Caco-2 (cell line): ENCODE measurements around the gene CHDH. TPM values are rescaled to one million over a fixed set of nuclear protein-coding genes. Genes with fewer than 3 reads are reported as not detected.

Source experiments
- BruUV-seq: library from RNA; stranded (reverse); fragments of 400-500 nt; replicated peaks from 2 replicates; lab custom pipeline; 2021; lab: Mats Ljungman, UMichigan
- CTCF ChIA-PET: fragments of 300-600 bp; sonication (Branson Sonifier 250); formaldehyde crosslinking; loops from one replicate; lab custom pipeline; 2022; ENCODE audit warnings: antibody characterized with exemption; lab: Charles Lee
- POLR2A ChIA-PET: fragments of 300-600 bp; sonication (Branson Sonifier 250); formaldehyde crosslinking; loops from one replicate; lab custom pipeline; 2022; ENCODE audit warnings: antibody characterized with exemption; lab: Charles Lee
- DNase-seq, 2 experiments: peaks; one replicate each; pipeline versions ENCODE4 v3.0.0 to v3.0.0-alpha.2; 2020 to 2022
- H3K27me3 ChIP-seq: replicated peaks from 2 replicates; pipeline ENCODE4 v1.6.0; 2011; ENCODE audit warnings: low read length; ENCODE audit not compliant: control insufficient read depth, insufficient read depth
- H3K36me3 ChIP-seq: 2 replicates; pipeline ENCODE4 v1.5.1; 2011; ENCODE audit warnings: low read length; ENCODE audit not compliant: control insufficient read depth, insufficient read depth
- H3K4me1 ChIP-seq: fragments of 250-450 bp; sonication (Bioruptor Pico); 2 replicates; pipeline ENCODE4 v1.5.1; 2020; ENCODE audit warnings: mild to moderate bottlenecking
- H3K4me3 ChIP-seq: 2 replicates; pipeline ENCODE4 v1.5.1; 2011; ENCODE audit warnings: low read depth, mild to moderate bottlenecking, control low read depth, low read length
- H3K9me3 ChIP-seq: fragments of 250-450 bp; sonication (Bioruptor Pico); 2 replicates; pipeline ENCODE4 v1.5.1; 2020; ENCODE audit warnings: mild to moderate bottlenecking, moderate library complexity
- H3K27ac Mint-ChIP-seq: one replicate; pipeline ENCODE4 v1.8.0; 2022; ENCODE audit warnings: mixed read lengths; ENCODE audit not compliant: unreplicated experiment
- H3K27me3 Mint-ChIP-seq: one replicate; pipeline ENCODE4 v1.8.0; 2022; ENCODE audit warnings: mixed read lengths; ENCODE audit not compliant: insufficient read depth, unreplicated experiment
- H3K36me3 Mint-ChIP-seq: one replicate; pipeline ENCODE4 v1.8.0; 2022; ENCODE audit warnings: mild to moderate bottlenecking, mixed read lengths; ENCODE audit not compliant: insufficient read depth, unreplicated experiment
- H3K4me1 Mint-ChIP-seq: one replicate; pipeline ENCODE4 v1.8.0; 2022; ENCODE audit warnings: low read depth, mixed read lengths; ENCODE audit not compliant: unreplicated experiment
- H3K4me3 Mint-ChIP-seq: one replicate; pipeline ENCODE4 v1.8.0; 2022; ENCODE audit warnings: mild to moderate bottlenecking, moderate library complexity, mixed read lengths; ENCODE audit not compliant: unreplicated experiment
- H3K9me3 Mint-ChIP-seq: one replicate; pipeline ENCODE4 v1.8.0; 2022; ENCODE audit warnings: mixed read lengths; ENCODE audit not compliant: unreplicated experiment
- intact Hi-C: fragments of 100-400 bp; cut with micrococcal nuclease; formaldehyde crosslinking; loops from one replicate; pipeline ENCODE4 v1.10.0; 2022; ENCODE audit not compliant: unreplicated experiment
- total RNA-seq: library from RNA; stranded (reverse); gene quantifications from 2 replicates; pipeline ENCODE4 v1.2.3, GENCODE V29; 2022
- TF ChIP-seq, protein P1 (sequence below), 2 experiments: fragments of 200-600 bp in 1 of 2; IDR thresholded peaks; 1 replicate in 1 of 2; 2 replicates in 1 of 2; pipeline versions ENCODE4 v1.5.1 to v1.8.0; 2011 to 2022; ENCODE audit warnings: antibody characterized with exemption in 1 of 2, control low read depth in 1 of 2, inconsistent platforms in 1 of 2, low read depth in 1 of 2, low read length in 1 of 2, mild to moderate bottlenecking in 1 of 2, moderate library complexity in 1 of 2; ENCODE audit not compliant: insufficient read depth in 1 of 2, severe bottlenecking in 1 of 2, unreplicated experiment in 1 of 2

Gene CHDH
- total RNA-seq, 1 experiment from 2014 or later, result 32.4 TPM

DNA sequence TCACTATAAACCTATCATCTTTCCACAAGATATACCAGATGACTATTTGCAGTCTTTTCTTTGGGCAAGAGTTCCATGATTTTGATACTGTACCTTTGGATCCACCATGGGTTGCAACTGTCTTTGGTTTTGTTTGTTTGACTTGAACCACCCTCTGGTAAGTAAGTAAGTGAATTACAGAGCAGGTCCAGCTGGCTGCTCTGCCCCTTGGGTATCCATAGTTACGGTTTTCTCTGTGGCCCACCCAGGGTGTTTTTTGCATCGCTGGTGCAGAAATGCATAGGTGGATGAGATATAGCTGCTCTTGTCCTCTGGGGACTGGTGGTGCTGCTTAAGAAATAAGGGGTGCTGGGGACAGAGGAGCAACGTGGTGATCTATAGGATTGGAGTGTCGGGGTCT is 33.8 kb downstream of the CHDH start:
- no peak overlapping the region for H3K4me3 Mint-ChIP-seq
- ChIA-PET POLR2A (no interaction called here), CTCF (no interaction called here)
- Histone ChIP-seq H3K9me3 (no peaks in the 10 kb centered on the region), H3K27me3 (no peaks in the 10 kb centered on the region), H3K4me1 (no peaks in the 10 kb centered on the region), H3K4me3 (no peak overlapping the region), H3K36me3 (peaks cover 4% of the 10 kb centered on the region; the same call in 1 of the 2 replicates)
- H3K27ac Mint-ChIP-seq, result no peak overlapping the region
- H3K9me3 Mint-ChIP-seq, result no peaks in the 10 kb centered on the region
- H3K27me3 Mint-ChIP-seq, result no peaks in the 10 kb centered on the region
- no peak for DNase-seq
- H3K36me3 Mint-ChIP-seq, result peaks cover 23% of the 10 kb centered on the region
- no peaks in the 10 kb centered on the region for H3K4me1 Mint-ChIP-seq
- TF ChIP-seq, protein P1, sequence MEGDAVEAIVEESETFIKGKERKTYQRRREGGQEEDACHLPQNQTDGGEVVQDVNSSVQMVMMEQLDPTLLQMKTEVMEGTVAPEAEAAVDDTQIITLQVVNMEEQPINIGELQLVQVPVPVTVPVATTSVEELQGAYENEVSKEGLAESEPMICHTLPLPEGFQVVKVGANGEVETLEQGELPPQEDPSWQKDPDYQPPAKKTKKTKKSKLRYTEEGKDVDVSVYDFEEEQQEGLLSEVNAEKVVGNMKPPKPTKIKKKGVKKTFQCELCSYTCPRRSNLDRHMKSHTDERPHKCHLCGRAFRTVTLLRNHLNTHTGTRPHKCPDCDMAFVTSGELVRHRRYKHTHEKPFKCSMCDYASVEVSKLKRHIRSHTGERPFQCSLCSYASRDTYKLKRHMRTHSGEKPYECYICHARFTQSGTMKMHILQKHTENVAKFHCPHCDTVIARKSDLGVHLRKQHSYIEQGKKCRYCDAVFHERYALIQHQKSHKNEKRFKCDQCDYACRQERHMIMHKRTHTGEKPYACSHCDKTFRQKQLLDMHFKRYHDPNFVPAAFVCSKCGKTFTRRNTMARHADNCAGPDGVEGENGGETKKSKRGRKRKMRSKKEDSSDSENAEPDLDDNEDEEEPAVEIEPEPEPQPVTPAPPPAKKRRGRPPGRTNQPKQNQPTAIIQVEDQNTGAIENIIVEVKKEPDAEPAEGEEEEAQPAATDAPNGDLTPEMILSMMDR (IDR thresholded peaks at IDR 0.05; ENCODE audit: insufficient read depth in 1 of 2, low read depth in 1 of 2, low read length in 1 of 2, severe bottlenecking in 1 of 2, unreplicated experiment in 1 of 2), result no peak
- no TSS peak for BruUV-seq
- intact Hi-C loops, result no loop called here

DNA sequence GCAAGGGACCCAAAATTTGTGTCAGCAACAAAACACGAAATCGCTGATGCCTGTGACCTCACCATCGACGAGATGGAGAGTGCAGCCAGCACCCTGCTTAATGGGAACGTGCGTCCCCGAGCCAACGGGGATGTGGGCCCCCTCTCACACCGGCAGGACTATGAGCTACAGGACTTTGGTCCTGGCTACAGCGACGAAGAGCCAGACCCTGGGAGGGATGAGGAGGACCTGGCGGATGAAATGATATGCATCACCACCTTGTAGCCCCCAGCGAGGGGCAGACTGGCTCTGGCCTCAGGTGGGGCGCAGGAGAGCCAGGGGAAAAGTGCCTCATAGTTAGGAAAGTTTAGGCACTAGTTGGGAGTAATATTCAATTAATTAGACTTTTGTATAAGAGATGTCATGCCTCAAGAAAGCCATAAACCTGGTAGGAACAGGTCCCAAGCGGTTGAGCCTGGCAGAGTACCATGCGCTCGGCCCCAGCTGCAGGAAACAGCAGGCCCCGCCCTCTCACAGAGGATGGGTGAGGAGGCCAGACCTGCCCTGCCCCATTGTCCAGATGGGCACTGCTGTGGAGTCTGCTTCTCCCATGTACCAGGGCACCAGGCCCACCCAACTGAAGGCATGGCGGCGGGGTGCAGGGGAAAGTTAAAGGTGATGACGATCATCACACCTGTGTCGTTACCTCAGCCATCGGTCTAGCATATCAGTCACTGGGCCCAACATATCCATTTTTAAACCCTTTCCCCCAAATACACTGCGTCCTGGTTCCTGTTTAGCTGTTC is 34.9 kb downstream of the CHDH start:
- Histone ChIP-seq H3K27me3 (no peaks in the 10 kb centered on the region), H3K36me3 (0 out of 2 replicates have a peak, but pooled peaks cover 1% of the 10 kb centered on the region), H3K4me3 (no peak overlapping the region), H3K9me3 (no peaks in the 10 kb centered on the region), H3K4me1 (peaks cover 10% of the 10 kb centered on the region)
- Mint-ChIP-seq H3K27ac (no peak overlapping the region), H3K27me3 (no peaks in the 10 kb centered on the region), H3K4me1 (peaks cover 7% of the 10 kb centered on the region), H3K9me3 (no peaks in the 10 kb centered on the region), H3K36me3 (peaks cover 23% of the 10 kb centered on the region), H3K4me3 (no peak overlapping the region)
- CTCF ChIA-PET, result no interaction called here
- peak in 1 of 2 experiments; percentile 20 for DNase-seq
- POLR2A ChIA-PET, result no interaction called here
- intact Hi-C loops, result no loop called here
- TF ChIP-seq, protein P1 (IDR thresholded peaks at IDR 0.05; ENCODE audit: insufficient read depth in 1 of 2, low read depth in 1 of 2, low read length in 1 of 2, severe bottlenecking in 1 of 2, unreplicated experiment in 1 of 2), result no peak
- no TSS peak for BruUV-seq

DNA sequence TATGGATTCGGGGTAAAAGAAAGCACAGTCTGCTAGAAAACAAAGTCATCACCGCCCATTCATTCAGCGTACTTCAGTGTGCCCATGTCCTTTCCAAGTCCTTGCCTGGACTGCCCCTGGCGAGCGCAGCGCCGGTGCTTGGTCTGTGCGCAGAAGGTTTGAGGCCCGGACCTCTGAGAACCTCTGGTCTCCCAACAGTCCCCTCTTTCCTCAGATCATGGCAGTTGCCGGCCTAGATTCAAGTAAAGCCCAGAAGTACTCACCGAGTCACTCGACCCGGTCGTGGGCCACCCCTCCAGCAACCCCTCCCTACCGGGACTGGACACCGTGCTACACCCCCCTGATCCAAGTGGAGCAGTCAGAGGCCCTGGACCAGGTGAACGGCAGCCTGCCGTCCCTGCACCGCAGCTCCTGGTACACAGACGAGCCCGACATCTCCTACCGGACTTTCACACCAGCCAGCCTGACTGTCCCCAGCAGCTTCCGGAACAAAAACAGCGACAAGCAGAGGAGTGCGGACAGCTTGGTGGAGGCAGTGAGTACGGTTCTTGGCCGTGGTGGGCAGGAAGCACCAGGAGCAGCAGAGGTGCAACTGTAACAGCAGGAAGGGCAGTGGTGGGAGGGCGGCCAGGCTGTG is 36.3 kb downstream of the CHDH start:
- CTCF ChIA-PET, result no interaction called here
- Histone ChIP-seq H3K27me3 (no peaks in the 10 kb centered on the region), H3K9me3 (no peaks in the 10 kb centered on the region), H3K4me1 (peaks cover 19% of the 10 kb centered on the region), H3K4me3 (no peak overlapping the region), H3K36me3 (0 out of 2 replicates have a peak, but pooled peaks cover under 1% of the 10 kb centered on the region)
- intact Hi-C loops, result no loop called here
- no TSS peak for BruUV-seq
- Mint-ChIP-seq H3K4me3 (no peak overlapping the region), H3K27ac (no peak overlapping the region), H3K4me1 (peaks cover 16% of the 10 kb centered on the region), H3K36me3 (peaks cover 15% of the 10 kb centered on the region), H3K9me3 (no peaks in the 10 kb centered on the region), H3K27me3 (no peaks in the 10 kb centered on the region)
- no peak for DNase-seq
- POLR2A ChIA-PET, result no interaction called here
- TF ChIP-seq, protein P1 (IDR thresholded peaks at IDR 0.05; ENCODE audit: insufficient read depth in 1 of 2, low read depth in 1 of 2, low read length in 1 of 2, severe bottlenecking in 1 of 2, unreplicated experiment in 1 of 2), result no peak
